Inferior parietal cortex (tissue), 1 donor: Measurements from ENCODE around the gene BPIFA3.
"Not testable (repeated sequence)": the region's sequence is repeated elsewhere in the genome, so short reads cannot be mapped to it uniquely, and the experiment has no call there.

Source experiments
- DNase-seq: peaks from one replicate; pipeline ENCODE4 v3.0.0-alpha.2; 2016; ENCODE audit errors: extremely low spot score

BPIFA3 gene

GRCh38 chr20:33217052-33217451 is at the start of gene BPIFA3:
Gene BPIFA3, plus strand, starts transcription at chr20:33217352. Its CDS starts 185 bp downstream, at chr20:33217537.
- no peak for DNase-seq

GRCh38 chr20:33167859-33168258 is 49.3 kb upstream of the BPIFA3 start, which contains the start of gene BPIFA2:
Gene BPIFA2, plus strand, starts transcription at chr20:33168159. Its CDS starts 987 bp downstream, at chr20:33169146.
- DNase-seq = no peak

- DNase-seq = no peak
Observed at GRCh38 chr20:33169176-33169794, 47.9 kb upstream of the BPIFA3 start.

- no peak for DNase-seq
Observed at GRCh38 chr20:33172781-33173180, 44.4 kb upstream of the BPIFA3 start.

GRCh38 chr20:33175123-33175522 is 42.0 kb upstream of the BPIFA3 start:
- no peak for DNase-seq

- DNase-seq = no peak
Observed at GRCh38 chr20:33176101-33176500, 41.1 kb upstream of the BPIFA3 start.

- no peak for DNase-seq
Observed at GRCh38 chr20:33177866-33178265, 39.3 kb upstream of the BPIFA3 start.

- no peak for DNase-seq
Observed at GRCh38 chr20:33178726-33179125, 38.4 kb upstream of the BPIFA3 start.

- no peak for DNase-seq
Observed at GRCh38 chr20:33180169-33180568, 37.0 kb upstream of the BPIFA3 start.

- DNase-seq = no peak
Observed at GRCh38 chr20:33181482-33182093, 35.6 kb upstream of the BPIFA3 start.

- no peak for DNase-seq
Observed at GRCh38 chr20:33183312-33183711, 33.8 kb upstream of the BPIFA3 start.

GRCh38 chr20:33185031-33185590 is 32.0 kb upstream of the BPIFA3 start:
- not testable (repeated sequence) for DNase-seq

GRCh38 chr20:33187491-33187890 is 29.7 kb upstream of the BPIFA3 start:
- no peak for DNase-seq

GRCh38 chr20:33188421-33188820 is 28.7 kb upstream of the BPIFA3 start:
- DNase-seq = no peak

- DNase-seq = no peak
Observed at GRCh38 chr20:33191484-33191883, 25.7 kb upstream of the BPIFA3 start.

GRCh38 chr20:33191955-33192354 is 25.2 kb upstream of the BPIFA3 start:
- no peak for DNase-seq

- DNase-seq = no peak
Observed at GRCh38 chr20:33192912-33193501, 24.1 kb upstream of the BPIFA3 start.

- DNase-seq = no peak
Observed at GRCh38 chr20:33199026-33199425, 18.1 kb upstream of the BPIFA3 start.

- no peak for DNase-seq
Observed at GRCh38 chr20:33202451-33202850, 14.7 kb upstream of the BPIFA3 start.

- DNase-seq = no peak
Observed at GRCh38 chr20:33203444-33203843, 13.7 kb upstream of the BPIFA3 start.

- peak; percentile 40 for DNase-seq
Observed at GRCh38 chr20:33209789-33210188, 7.4 kb upstream of the BPIFA3 start.

- no peak for DNase-seq
Observed at GRCh38 chr20:33210371-33210770, 6.8 kb upstream of the BPIFA3 start.
